Stimulated activated CD8-positive, alpha-beta memory T cell treated with anti-CD3 and anti-CD28 coated beads, Interleukin-4, amount 100 ng/mL, for 48 hours (primary cell): ENCODE data around the gene MRRF.
"Not testable (repeated sequence)": the region's sequence is repeated elsewhere in the genome, so short reads cannot be mapped to it uniquely, and the experiment has no call there.

Experiments used
- DNase-seq: peaks from one replicate; pipeline ENCODE4 v3.0.0-alpha.2; 2020

Gene MRRF

GRCh38 chr9:122363131-122363530, 98.4 kb downstream of the MRRF start:
- DNase-seq = not testable (repeated sequence)

DNA sequence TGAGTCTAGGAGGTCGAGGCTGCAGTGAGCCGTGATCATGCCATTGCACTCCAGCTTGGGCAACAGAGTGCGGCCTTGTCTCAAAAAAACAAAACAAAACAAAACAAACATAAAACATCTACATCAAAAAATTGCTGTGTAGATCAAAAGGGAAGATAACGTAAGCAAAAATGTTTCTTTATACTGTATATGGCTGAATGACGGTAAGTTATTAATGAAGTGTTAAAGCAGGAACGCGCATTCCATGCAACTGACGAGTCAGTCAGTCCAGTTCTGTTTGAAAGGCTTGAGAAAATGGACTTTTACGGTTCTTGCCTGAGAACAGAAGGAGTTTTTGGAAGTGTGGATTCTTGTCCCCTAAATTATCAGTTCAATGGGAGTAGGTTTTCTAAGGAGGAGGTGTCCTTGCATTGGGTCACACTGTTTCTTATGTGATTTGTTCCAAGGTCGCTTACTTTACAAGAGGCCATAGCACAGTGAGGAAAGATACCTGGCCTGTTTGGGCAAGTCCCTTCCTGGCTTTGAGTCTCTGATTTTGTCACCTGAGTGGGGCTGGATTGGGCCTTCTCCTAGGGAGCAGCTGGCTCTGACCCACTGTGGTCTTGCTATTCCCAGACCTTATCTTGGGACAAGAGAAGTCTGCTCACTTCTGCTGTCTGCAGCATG, 99.6 kb downstream of the MRRF start:
- no peak for DNase-seq

- DNase-seq = no peak
Measured at GRCh38 chr9:122364783-122365150, 100.1 kb downstream of the MRRF start.

GRCh38 chr9:122366074-122366660, 101.5 kb downstream of the MRRF start:
- DNase-seq = no peak

- DNase-seq = no peak
Measured at GRCh38 chr9:122367065-122367464, 102.4 kb downstream of the MRRF start.

GRCh38 chr9:122367774-122368460, 103.2 kb downstream of the MRRF start:
- no peak for DNase-seq

- no peak for DNase-seq
Measured at GRCh38 chr9:122368642-122369041, 104.0 kb downstream of the MRRF start.

GRCh38 chr9:122370303-122370702, 105.6 kb downstream of the MRRF start:
- DNase-seq = no peak

DNA sequence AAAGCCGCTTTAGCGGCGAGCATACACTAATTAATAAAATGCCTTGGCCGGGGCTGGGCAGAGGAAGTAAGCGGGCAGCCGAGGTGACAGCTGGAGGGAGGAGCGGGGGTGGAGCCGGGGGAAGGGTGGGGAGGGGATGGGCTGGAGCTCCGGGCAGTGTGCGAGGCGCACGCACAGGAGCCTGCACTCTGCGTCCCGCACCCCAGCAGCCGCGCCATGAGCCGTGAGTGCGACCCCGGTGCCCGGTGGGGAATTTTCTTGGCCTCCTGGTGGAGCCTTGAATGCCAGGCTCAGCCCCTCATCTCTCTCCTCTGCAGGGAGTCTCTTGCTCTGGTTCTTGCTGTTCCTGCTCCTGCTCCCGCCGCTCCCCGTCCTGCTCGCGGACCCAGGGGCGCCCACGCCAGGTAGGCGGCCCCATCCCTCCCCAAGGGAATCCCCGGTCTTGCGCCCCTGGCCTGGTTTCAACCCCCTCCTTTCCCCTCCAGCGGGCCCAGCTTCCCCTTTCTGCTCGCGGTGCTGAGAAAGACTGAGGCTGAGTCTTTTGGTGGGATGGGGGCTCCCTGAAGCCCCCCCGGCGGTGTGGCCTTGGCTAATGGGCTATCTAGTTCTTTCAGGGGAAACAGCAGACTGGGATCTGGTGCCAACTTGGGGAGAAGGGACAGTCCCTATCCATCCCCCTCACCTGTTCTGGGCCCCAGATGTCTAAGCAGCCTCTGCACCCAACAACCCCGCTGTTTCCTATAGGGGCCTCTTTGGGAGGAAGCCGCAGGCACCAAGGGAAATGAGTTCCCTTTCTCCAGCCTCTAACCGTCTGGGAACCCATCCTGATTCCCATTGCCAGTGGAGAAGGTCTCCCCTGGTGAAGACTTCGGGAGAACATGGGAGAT, 106.4 kb downstream of the MRRF start, which contains the start of gene PTGS1:
Gene PTGS1 (plus strand): TSS at position 156 of the 887 bp plus-strand sequence. CDS start 61 bp downstream, at position 217.
- peak; percentile 33 for DNase-seq

GRCh38 chr9:122371846-122372245, 107.2 kb downstream of the MRRF start:
- DNase-seq = no peak

GRCh38 chr9:122372856-122373845, 108.5 kb downstream of the MRRF start:
- DNase-seq = no peak

DNA sequence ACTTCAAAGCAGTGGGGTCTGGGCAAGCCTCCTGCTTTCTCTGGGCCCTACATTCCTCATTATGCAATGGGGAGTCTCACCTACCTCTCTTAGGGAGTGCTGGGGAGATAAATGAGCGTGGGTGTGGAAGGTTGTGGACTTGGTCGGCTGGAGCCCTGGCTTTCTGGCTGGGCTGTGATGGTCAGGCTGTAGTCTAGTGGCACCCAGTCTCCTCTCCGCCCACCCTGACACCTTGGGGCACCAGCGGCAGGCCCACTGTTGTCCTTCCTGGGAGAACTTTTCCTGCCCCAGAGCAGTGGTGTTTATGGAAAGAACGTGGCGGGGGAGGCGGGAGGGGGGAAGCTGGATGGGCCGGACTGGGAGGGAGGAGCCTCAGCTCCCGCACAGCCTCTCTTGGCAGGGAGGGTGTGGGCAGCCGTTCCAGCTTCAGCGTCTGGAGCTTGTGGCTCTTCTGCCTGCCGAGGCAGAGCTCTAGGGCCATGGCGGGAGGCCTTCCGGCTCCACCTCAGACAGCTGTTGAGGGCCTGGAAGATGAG, 110.3 kb downstream of the MRRF start:
- DNase-seq = no peak

GRCh38 chr9:122376796-122377195, 112.1 kb downstream of the MRRF start:
- DNase-seq = no peak

DNA sequence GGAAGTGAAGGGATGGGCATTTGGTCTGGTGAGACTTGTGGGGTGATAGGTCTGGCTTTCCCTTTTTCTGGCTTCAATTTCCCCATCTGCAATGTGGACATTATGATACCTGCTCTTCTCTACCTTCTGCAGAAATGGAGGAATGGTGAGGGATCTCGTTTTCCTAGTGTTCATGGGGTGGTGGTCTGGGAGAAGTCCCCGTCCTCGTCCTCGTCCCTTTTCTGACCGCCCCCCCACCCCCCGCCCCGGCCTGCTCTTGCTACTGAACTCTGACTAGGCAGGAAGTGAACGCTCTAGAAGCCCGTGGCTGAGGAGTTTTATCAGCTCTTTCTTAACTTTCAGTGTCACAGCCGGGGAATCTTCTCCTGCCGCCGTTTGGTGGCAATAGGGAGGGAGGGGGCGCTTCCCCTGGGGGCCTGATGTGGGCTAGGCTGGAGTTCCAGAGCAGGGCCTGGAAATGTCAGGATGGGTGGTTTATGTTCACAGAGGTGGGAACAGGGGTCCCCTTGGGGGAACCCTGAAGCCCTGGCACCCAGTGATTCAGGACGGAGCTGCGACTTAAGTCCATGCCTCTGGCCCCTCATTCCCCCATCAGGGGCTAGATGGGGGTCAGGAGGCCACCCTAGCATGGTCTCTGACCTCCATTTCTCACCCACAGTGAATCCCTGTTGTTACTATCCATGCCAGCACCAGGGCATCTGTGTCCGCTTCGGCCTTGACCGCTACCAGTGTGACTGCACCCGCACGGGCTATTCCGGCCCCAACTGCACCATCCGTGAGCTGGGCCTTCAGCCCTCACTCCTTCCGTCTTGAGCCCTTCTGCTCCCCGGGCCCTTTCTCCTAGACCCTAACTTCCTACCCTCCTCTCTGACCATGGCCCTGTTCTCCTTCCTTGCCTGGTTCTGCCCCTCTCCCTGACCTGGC, 112.8 kb downstream of the MRRF start:
- DNase-seq = no peak

- DNase-seq = no peak
Measured at GRCh38 chr9:122378236-122378635, 113.6 kb downstream of the MRRF start.

DNA sequence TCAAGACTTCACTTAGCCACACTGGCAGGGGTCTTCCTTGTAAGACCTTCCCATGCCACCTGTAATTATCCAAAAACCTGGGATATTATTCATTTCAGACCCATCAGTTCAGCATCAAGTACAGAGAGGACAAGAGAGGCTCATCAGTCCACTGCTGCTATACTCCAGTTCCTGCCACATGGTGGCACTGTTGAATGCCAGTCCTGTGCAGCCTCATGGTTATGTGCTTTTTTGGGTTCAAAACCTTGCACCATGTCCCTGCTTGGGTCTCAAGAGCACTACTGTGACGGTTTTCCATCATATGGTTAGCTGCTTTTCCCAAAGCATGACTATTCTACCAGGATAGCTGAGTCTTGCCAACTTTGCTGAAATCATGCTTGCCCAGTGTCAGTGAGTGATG, 114.7 kb downstream of the MRRF start:
- peak; percentile 33 for DNase-seq

- no peak for DNase-seq
Measured at GRCh38 chr9:122380293-122380692, 115.6 kb downstream of the MRRF start.
